Fibroblast of villous mesenchyme (primary cell): Measurements from ENCODE around the gene KRT74. TPM values are rescaled to one million over a fixed set of nuclear protein-coding genes. Genes with fewer than 3 reads are reported as not detected.

ENCODE experiments used
- DNase-seq: peaks from one replicate; pipeline ENCODE4 v3.0.0-alpha.2; 2010; ENCODE audit warnings: low read depth
- H3K4me3 ChIP-seq: 2 replicates; pipeline ENCODE4 v1.5.1; 2011; ENCODE audit warnings: low read depth, mild to moderate bottlenecking, low read length
- total RNA-seq: library from RNA; depleted of rRNA; stranded (reverse); fragments of >200 nt; gene quantifications from 2 replicates; pipeline ENCODE4 v1.2.3, GENCODE V29; 2012
- TF ChIP-seq, protein P1 (sequence below): IDR thresholded peaks from 2 replicates; pipeline ENCODE4 v1.5.1; 2012; ENCODE audit warnings: low read depth, mild to moderate bottlenecking, low read length; ENCODE audit not compliant: insufficient read depth

KRT74 gene
- total RNA-seq, 1 donor: not detected

DNA sequence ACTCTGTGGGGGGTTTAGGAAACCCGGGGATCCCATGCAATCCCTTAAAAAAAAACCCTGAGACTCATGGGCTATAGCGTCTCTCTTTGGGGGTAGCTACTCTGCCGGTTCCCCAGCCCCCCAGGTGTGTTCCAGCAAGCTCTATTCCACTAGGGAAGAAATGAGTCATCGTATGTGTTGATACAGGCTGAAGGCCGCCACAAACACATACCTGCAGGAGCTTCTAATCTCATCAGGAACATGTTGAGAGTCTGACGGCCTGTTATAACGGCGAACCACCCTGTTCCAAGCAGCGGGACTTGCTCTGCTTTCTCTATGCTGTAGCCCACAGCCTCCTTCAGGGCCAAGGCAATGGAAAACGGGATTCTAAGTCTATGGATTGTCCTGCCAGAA lies 52.5 kb downstream of the KRT74 start:
- DNase-seq: no peak
- TF ChIP-seq, protein P1, sequence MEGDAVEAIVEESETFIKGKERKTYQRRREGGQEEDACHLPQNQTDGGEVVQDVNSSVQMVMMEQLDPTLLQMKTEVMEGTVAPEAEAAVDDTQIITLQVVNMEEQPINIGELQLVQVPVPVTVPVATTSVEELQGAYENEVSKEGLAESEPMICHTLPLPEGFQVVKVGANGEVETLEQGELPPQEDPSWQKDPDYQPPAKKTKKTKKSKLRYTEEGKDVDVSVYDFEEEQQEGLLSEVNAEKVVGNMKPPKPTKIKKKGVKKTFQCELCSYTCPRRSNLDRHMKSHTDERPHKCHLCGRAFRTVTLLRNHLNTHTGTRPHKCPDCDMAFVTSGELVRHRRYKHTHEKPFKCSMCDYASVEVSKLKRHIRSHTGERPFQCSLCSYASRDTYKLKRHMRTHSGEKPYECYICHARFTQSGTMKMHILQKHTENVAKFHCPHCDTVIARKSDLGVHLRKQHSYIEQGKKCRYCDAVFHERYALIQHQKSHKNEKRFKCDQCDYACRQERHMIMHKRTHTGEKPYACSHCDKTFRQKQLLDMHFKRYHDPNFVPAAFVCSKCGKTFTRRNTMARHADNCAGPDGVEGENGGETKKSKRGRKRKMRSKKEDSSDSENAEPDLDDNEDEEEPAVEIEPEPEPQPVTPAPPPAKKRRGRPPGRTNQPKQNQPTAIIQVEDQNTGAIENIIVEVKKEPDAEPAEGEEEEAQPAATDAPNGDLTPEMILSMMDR: no peak

DNA sequence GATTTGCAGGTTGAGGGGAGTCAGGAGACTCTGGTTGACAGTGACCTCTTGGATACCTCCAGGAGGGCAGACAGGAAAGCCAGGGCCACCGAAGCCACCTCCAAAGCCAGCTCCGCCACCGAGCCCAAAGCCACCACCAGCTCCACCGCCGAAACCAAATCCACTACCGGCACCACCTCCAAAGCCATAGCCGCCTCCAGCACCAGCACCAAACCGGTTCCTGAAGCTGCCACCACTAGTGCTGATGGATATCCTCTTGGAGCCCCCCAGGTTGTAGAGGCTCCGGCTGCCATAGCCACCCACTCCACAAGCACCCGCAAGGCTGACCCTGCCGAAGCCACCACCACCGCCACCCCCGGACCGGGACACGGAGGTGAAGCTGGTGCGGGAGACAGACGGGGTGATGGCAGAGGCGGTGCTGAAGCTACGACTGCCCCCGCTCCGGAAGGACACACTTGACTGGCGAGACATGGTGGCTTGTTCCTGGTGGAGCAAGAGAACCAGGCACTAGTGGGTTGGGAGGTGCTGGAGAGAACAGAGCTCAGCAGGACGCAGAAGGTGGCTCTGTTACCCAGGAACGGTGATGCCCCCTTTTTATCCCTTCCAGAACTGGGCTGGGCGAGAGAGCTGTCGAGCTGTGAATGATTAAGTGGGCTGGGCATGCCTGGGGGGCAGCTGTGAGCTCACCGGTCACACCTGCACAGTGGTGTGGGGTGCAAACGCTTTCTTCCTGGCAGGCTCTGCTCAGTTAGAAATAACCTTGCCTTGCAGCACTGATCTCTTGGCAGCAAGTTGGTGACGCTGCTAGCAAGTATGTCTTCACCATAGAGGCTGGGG lies 53.6 kb downstream of the KRT74 start, which contains the start of gene KRT5:
TSS of gene KRT5 (minus strand) at position 569 of the 837 bp plus-strand sequence. CDS start at position 471, 98 bp downstream.
- TF ChIP-seq, protein P1: no peak
- no peak within 1 kb of the TSS for H3K4me3 ChIP-seq
- no peak for DNase-seq

More for the DNA sequence above, 52.5 kb downstream of the KRT74 start:
- no peak overlapping the region for H3K4me3 ChIP-seq

DNA sequence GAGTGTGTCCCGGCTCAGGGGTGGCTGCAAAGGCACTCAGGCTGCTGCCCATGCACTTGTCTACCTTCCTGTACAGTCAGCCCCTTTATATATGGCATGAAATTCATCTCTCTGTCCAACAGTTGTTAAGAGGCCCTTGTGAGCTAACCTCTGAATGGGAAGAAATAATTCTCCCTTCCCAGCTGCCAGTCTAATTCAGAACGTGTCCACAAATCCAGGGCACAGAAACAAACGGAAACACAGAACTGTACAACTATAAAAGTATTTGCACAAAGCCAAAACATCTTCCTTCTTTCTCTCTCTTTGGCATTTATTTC lies 54.3 kb downstream of the KRT74 start:
- H3K4me3 ChIP-seq: no peak overlapping the region
- DNase-seq: no peak
- TF ChIP-seq, protein P1: no peak

DNA sequence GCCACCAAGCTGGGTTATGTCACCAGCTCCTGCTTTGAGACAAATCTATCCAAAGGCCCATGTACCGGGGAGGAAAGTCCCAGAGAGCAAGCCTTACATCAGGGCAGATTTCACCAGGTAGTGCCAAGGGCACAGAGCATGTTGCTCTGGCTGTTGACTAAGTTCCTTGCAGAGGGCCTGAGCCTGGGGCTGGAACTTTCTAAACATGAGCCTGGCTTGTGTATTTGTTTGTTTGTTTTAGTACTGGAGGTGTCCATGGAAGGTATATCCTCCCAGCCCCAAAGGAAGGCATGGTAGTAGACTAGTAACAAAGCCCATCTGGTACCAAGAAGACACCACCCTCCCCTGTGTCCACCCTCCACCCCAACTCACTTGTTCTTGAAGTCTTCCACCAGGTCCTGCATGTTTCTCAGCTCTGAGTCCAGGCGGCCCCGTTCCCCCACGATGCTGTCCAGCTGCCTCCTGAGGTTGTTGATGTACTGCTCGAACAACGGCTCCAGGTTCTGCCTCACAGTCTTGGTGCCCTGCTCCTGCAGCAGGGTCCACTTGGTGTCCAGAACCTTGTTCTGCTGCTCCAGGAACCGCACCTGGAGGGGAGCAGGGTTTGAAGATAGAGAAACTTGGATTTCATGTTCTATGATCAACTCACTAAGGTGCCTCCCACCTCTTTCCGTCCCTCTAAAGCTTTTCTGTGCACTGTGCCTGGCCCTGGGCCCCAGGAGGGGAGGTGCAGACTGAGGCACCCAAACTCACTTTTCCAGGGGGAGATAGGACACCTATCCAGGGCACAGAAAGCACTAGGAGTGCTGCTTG lies 54.9 kb downstream of the KRT74 start:
- no peak overlapping the region for H3K4me3 ChIP-seq
- TF ChIP-seq, protein P1: no peak
- DNase-seq: no peak

DNA sequence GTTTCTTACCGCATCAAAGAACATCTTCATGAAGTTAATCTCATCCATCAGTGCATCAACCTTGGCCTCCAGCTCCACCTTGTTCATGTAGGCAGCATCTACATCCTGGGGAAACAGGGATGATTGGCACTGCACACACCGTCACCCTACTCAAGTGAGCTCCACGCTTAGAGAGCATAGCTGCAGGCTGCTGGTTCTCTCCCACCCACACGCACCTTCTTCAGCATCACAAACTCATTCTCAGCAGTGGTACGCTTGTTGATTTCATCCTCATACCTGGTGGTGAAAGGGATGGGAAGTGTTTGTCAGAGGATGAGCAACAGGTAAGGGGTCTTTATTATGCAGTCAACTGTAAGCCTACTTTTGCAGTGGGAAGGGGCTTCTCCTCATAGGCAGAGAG lies 55.8 kb downstream of the KRT74 start:
- TF ChIP-seq, protein P1: no peak
- no peak overlapping the region for H3K4me3 ChIP-seq
- DNase-seq: no peak

DNA sequence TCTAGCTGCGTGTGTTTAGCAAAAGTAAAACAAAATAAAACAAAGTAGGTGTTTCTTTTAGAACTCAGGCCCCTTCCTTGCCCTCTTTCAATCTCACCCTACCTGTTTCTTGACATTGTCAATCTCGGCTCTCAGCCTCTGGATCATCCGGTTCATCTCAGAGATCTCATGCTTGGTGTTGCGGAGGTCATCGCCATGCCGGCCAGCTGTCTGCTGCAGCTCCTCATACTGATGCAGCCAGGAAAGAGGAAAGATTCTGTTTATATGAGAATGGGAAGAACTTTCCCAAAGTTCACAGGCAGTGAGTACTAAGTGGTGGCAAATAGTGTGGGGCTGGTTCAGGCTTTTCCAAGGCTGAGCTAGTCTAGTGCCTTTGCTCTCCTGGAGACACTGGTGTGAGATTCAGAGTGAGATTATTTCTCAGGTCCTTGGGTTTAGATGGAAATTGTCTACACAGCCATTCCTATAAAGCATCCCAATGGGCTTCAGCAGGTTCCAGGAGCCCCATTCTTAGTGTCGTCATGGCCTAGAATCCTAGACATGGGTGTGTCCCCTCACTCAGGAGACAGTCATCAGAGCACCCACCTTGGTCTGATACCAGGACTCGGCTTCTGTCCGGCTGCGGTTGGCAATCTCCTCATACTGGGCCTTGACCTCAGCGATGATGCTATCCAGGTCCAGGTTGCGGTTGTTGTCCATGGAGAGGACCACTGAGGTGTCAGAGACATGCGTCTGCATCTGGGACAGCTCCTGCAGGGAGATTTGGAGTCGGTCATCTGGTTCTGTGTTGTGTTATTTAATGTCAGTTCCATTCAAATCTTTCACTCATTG lies 56.4 kb downstream of the KRT74 start:
- no peak for DNase-seq
- TF ChIP-seq, protein P1: no peak
- H3K4me3 ChIP-seq: no peak overlapping the region
